Activated CD4-positive, alpha-beta T cell treated with anti-CD3 and anti-CD28 coated beads, Interleukin-2, Interleukin-4, amounts not matched to agents 100 ng/mL and 50 ng/mL, durations not matched to agents 16 hours and 8 hours (primary cell): Measurements from ENCODE around the gene TMEM231.
A peak's percentile ranks its signal among the peaks of the same experiment; 100 is the strongest.
"Not testable (repeated sequence)": the region's sequence is repeated elsewhere in the genome, so short reads cannot be mapped to it uniquely, and the experiment has no call there.

Experiments
- DNase-seq: peaks from one replicate; pipeline ENCODE4 v3.0.0-alpha.2; 2020; ENCODE audit warnings: low spot score

TMEM231 gene, protein sequence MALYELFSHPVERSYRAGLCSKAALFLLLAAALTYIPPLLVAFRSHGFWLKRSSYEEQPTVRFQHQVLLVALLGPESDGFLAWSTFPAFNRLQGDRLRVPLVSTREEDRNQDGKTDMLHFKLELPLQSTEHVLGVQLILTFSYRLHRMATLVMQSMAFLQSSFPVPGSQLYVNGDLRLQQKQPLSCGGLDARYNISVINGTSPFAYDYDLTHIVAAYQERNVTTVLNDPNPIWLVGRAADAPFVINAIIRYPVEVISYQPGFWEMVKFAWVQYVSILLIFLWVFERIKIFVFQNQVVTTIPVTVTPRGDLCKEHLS

DNA sequence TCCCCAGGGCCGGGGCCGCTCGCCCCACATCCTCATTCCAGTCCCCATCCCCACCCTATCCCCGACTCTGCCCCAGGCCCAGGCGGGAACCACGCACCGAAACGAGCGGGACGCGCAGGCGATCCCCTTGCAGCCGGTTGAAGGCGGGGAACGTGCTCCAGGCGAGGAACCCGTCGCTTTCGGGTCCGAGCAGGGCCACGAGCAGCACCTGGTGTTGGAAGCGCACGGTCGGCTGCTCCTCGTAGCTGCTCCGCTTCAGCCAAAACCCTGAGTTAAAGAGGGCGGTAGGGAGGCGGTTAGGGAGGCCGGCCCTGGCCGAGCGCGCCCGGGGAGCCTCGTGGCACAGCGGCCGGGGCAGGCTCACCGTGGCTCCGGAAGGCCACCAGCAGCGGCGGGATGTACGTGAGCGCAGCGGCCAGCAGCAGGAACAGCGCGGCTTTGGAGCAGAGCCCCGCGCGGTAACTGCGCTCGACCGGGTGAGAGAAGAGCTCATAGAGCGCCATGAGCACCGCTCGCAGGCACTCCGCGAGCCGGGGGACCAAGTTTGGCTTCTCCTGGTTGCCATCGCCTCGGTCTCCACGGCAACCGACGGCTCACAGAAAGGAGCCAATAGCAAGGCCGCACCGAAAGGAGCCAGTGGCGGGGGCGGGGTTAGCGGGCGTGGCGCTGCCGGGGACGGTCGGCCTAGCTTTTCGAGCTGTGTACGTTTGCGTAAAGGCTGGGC lies at the start of gene TMEM231:
Gene TMEM231 (minus strand): TSS at position 546 of the 724 bp plus-strand sequence. CDS start 43 bp downstream, at position 503.
- DNase-seq = peak; percentile 97

DNA sequence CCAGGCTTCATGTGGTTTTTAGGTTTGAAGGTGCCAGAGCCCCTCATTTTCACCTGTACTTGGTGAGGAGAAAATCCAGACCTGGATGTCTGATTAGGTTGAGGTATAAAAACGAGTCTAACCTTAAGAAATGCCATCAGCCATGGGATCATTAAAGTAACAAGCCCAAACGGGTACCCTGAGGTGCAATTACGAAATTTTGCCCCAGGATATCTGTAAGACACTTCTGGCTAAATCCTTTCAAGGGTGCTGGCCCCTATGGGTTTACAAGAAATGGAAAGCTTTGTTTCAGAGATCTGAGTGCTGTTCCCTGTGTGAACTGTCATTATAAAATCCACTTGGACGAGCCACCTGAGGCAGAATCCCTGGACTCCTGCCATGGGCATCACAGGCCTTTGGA lies 47.2 kb upstream of the TMEM231 start:
- no peak for DNase-seq

DNA sequence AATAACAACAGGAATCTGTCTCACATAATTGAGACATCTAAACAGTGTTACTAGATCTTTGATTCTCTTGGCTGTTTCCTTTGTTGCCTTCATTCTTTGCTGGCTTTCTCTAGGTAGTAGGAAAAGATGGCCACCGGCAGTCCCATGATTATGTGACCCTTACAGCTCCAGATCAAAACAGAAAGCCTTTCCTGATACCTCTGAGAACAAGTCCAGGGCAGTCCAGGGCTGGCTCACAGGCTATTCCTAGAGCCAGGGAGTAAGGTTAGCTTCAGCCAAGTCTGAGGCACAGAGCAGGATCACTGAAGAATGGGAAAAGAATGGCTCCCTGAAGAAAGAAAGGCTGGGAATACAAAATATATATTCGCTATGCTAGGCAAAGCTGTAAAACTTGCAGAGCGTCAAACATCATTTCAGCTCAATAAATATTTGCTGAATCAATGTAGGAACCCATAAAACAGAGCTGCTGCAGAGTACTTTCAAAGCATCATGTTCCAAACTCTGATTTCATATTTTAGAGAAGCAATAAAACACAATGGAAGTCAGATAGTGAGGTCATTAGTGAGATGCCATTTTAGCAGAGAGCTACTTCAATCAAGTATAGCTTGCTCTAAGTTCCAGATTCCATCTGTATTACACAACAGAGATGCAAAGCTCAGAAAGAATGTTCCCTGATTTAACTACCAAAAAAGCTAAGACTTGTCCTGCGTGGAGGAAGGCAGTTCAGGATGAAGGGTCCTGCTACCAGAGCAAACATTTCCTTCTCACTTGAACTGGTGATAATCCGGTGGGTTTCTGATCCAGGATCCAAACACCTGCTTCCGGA lies 43.6 kb upstream of the TMEM231 start:
- no peak for DNase-seq

- DNase-seq = peak; percentile 56
These were observed 38.1 kb upstream of the TMEM231 start for GRCh38 chr16:75593825-75594820.

- DNase-seq = no peak
These were observed 37.3 kb upstream of the TMEM231 start for GRCh38 chr16:75593308-75593707.

DNA sequence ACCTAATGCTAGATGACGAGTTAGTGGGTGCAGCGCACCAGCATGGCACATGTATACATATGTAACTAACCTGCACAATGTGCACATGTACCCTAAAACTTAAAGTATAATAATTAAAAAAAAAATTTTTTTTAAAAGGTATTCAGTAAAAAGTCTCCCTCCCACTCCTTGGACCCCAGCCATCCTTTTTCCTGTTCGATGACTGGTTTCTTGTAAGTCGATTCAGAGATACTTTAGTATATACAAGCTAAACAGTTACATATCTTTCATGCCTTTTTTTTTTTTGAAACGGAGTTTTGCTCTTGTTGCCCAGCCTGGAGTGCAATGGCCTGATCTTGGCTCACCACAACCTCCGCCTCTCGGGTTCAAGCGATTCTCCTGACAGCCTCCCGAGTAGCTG lies 35.9 kb upstream of the TMEM231 start:
- not testable (repeated sequence) for DNase-seq

DNA sequence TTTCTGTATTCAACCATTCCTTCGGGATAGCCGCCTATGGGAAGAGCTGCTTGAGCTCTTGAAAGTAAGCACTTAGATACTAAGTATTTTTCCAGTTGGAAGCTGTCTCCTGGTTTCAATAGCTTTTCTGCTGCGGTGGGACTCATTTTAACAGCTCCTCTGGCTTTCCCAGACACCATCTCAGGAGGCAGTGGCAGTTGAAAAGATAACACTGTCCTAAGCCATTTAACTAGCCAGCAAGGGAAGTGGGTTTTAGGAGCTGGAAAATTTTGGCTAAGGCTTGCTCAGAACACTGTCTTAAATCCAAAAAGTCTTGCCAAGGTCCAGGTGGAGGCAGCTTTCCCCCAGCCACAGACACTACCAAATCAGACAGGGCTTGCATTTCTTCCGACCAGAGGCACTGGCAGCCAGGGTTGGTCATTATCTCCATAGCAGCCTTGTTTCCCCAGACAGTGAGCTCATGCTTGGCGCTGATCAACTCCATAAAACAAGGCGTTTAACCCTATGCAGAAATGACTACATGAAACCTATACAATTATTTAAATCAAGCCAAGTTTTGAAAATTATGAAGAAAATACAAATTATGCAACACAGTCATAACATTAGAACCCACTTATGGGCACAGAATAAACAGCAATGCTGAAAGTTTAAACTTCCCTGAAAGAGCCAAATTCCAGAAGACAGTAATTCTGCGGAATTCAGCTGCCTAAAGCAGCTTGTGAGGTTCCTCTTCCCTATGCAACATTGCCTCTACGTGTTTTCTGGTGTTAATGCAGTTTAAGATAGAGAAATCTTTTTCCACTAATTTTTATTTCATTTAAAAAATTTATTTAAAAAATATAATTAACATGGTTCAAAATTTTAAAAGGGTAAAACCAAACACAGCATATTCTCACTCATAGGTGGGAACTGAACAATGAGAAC lies 35.1 kb upstream of the TMEM231 start:
- no peak for DNase-seq

- no peak for DNase-seq
These were observed 33.3 kb upstream of the TMEM231 start for GRCh38 chr16:75589306-75589705.

GRCh38 chr16:75588716-75589115 lies 32.7 kb upstream of the TMEM231 start:
- no peak for DNase-seq

DNA sequence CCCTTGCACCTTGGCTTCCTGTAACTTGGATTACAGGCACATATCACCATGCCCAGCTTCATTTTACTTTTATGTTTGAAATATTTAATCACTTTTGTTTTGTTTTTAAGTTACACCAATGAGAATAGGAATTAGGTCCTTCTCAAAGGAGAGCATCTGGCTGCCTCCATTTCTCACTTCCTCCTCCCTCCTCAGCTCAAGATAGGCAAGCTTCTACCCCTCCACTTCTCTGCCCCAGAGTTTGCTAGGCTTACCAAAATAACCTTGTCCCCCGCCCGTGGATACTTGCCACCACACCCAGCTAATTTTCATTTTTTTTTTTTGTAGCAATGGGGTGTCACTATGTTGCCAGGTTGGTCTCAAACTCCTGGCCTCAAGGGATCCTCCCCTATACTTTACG lies 28.1 kb upstream of the TMEM231 start:
- DNase-seq = no peak

GRCh38 chr16:75579281-75579834 lies 23.3 kb upstream of the TMEM231 start:
- no peak for DNase-seq

- no peak for DNase-seq
These were observed 22.7 kb upstream of the TMEM231 start for GRCh38 chr16:75578725-75579124.

DNA sequence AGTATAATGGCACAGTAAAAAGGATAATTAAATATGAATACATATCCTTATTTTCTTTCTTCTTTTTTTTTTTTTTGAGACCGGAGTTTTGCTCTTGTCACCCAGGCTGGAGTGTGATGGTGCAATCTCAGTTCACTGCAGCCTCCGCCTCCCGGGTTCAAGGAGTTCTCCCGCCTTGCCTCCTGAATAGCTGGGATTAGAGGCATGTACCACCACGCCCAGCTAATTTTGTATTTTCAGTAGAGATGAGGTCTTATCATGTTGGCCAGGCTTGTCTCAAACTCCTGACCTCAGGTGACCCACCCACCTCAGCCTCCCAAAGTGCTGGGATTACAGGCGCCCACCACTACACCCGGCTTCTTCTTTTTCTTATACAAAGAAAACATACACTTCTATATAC lies 22.2 kb upstream of the TMEM231 start:
- DNase-seq = no peak

- DNase-seq = no peak
These were observed 20.3 kb upstream of the TMEM231 start for GRCh38 chr16:75576384-75576811.

DNA sequence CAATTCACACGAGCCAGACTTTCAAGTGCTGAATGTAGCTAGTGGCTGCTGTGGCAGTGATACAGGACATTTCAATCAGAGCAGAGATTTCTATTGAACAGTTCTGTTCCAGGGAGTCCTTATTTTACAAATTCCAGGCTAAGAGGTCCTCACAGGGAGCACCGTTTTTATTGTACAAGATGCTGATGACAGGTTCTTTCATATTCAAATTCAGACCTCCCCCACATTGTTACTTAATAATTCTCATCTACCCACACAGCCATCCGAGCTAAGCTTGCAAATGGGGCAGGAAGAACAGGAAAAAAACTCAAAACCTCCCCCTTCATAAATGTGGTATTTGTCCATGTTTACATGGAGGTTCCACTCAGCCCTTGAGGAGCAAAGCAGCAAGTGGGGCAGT lies 19.9 kb upstream of the TMEM231 start:
- DNase-seq = no peak

DNA sequence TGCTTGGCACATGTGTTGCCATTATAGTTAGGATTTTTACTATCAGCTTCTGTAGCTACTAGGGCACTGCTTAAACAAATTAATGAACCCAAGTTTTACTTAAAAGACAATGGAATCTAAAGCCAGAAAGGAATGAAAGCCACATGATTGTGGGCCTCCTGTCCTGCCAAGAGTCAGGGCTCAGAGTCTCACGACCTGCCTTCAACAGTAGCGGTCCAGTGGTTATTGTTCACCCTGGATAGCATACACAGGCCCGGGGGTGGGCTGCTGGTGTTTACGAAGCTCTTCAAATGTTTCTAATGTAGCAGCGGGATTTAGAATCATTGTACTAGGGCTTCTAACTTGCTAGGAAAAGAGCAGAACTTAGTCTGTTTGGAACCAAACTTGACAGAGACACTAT lies 17.9 kb upstream of the TMEM231 start:
- no peak for DNase-seq

DNA sequence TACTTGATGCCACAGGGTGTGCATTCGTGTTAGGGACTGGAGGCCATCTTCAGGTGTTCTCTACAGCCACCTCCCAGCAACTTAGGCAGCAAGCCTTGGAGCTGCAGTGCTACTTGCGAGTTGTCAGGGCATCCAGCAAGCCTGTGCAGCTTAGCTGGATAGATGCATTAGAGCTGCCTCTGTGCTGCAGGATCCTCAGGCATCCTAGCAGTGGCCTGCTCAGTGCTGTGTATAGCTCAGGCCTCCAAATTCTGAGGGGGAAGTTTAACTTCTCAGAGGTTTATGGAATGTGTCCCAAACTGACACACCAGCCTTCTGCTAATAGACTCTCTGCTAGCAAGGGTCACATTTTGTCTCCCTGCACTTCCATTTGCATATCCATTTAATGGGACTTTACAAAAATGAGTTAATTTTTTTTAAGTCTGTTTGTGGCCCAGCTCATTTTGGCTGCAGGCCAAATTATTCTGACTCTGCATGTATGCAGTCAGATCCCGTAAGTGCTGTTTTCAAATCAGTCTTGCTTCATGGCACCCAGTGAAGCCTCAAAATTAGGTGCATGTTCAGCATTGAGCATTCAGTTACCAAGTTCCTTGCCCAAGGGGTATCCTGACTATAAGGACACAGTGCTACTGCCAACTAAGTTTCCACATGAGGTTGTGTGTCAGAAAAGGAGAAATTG lies 17.0 kb upstream of the TMEM231 start:
- no peak for DNase-seq

DNA sequence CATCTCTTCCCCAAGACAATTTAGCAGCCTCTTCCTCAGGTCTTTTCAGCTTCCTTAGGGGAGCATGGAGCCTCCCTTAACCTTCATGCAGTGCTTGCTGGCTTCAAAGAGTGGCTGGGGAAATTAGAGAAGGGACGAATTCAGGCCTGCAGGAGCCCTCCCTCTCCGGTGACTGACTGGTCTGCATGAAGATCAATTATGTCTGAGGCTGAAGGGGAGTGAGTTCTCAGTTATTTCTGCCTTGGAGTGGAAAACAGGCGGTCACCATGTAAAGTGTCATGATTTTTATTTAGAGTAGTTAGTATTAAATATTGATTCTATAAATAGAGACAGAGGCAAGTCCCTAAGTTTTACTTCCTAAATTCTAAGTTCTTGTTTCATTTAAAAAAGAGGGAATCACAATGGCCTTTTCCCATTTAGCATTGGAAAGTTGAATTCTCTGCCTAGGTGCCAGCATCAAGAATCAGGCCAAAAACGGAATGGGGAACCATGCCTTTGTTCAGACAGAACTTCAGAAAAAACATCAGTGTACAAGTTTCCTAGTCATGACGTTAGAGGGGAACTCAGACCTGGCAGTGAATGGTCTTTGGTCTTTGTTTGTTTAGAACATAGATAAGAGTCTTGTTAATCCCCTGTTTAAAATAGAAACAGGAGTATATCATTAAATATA lies 14.5 kb upstream of the TMEM231 start:
- no peak for DNase-seq

DNA sequence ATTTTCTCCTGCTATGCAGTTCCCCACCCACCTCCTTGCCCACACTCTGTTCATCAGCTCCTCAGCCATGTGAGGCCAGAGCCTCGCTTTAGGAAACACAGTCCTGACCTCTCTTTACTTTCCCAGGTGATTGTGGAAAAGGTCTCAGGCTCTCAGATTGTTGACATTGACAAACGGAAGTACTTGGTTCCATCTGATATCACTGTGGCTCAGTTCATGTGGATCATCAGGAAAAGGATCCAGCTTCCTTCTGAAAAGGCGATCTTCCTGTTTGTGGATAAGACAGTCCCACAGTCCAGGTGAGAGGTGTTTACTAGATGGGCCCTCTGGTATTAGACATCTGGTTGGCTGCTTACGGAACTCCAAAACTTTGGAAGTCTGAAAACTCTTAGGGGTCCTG lies 11.9 kb upstream of the TMEM231 start:
- no peak for DNase-seq
